Sigmoid colon (tissue), 4 donors: ENCODE data around the gene ABHD5.

Experiments
- EP300 ChIP-seq, 4 donors: sonication (generic); formaldehyde crosslinking; IDR thresholded peaks; one replicate each; pipeline ENCODE4 v1.6.1; 2017; ENCODE audit warnings: antibody characterized with exemption in 4 of 4
- POLR2A ChIP-seq, 2 donors: fragments of 450-650 bp; IDR thresholded peaks; one replicate each; pipeline ENCODE4 v1.6.1; 2016; ENCODE audit warnings: antibody characterized with exemption in 2 of 2, mild to moderate bottlenecking in 2 of 2, moderate library complexity in 2 of 2

GRCh38 chr3:43765521-43765971 lies 74.8 kb downstream of the ABHD5 start:
- TF ChIP-seq EP300 (IDR thresholded peaks at IDR 0.05) (no peak), POLR2A (IDR thresholded peaks at IDR 0.05) (no peak)
